Mammary epithelial cell (primary cell): ENCODE measurements around the gene ATP6V1G2.

ENCODE experiments used
- EZH2 ChIP-seq: IDR thresholded peaks from 2 replicates; pipeline ENCODE4 v1.6.1; 2012; ENCODE audit warnings: low read length, inconsistent platforms, borderline replicate concordance
- TF ChIP-seq, protein P1 (sequence below), 2 donors: IDR thresholded peaks in 1 of 2; conservative IDR thresholded peaks in 1 of 2; 2 replicates each; pipeline ENCODE4 v1.5.1; 2011 to 2012; ENCODE audit warnings: inconsistent platforms in 2 of 2, low read length in 2 of 2, mild to moderate bottlenecking in 2 of 2, control low read depth in 1 of 2, low read depth in 1 of 2; ENCODE audit not compliant: insufficient read depth in 1 of 2; ENCODE audit errors: extremely low read depth in 1 of 2

DNA sequence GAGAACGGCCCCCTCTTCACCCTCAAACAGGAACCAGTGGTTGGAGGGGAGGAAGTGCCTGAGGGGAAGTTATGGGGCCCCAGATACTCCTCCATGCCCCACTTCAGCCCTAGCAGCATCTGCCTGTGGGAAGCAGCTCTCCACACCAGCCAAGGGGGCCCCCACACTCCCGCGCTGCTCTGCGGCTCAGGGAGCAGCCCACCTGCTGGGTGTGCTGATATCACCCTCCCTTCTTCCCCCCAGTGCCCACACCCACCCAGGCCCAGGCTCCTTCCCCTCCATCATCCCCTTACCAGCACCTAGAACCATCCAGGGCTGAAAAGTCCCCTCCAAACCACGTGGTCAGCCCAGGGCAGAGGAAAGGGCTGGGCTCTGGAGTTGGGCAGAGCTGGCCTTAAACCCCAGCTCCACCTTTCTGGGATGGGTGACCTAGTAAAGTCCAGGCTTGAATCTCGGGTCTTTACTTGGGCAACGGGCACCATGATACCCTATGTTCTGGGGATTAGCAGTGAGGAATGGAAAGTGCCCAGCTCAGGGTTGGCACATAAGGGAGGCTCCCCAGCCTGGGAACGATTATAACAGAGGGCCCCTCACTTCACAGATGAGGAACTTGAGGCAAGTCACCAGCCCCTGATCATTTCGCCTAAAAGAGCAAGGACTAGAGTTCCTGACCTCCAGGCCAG is 40.3 kb upstream of the ATP6V1G2 start:
- TF ChIP-seq, protein P1, sequence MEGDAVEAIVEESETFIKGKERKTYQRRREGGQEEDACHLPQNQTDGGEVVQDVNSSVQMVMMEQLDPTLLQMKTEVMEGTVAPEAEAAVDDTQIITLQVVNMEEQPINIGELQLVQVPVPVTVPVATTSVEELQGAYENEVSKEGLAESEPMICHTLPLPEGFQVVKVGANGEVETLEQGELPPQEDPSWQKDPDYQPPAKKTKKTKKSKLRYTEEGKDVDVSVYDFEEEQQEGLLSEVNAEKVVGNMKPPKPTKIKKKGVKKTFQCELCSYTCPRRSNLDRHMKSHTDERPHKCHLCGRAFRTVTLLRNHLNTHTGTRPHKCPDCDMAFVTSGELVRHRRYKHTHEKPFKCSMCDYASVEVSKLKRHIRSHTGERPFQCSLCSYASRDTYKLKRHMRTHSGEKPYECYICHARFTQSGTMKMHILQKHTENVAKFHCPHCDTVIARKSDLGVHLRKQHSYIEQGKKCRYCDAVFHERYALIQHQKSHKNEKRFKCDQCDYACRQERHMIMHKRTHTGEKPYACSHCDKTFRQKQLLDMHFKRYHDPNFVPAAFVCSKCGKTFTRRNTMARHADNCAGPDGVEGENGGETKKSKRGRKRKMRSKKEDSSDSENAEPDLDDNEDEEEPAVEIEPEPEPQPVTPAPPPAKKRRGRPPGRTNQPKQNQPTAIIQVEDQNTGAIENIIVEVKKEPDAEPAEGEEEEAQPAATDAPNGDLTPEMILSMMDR (conservative IDR thresholded peaks at IDR 0.05 in 1 of 2, IDR thresholded peaks at IDR 0.05 in 1 of 2; ENCODE audit: extremely low read depth in 1 of 2, insufficient read depth in 1 of 2, low read depth in 1 of 2, low read length in 2 of 2) = no peak
- no peak for TF ChIP-seq EZH2
